ENCODE results near the gene RWDD1.

- no peak for TF ChIP-seq EZH2 (IDR thresholded peaks at IDR 0.05; ENCODE audit: borderline replicate concordance, low read length)
- TF ChIP-seq, protein P1, sequence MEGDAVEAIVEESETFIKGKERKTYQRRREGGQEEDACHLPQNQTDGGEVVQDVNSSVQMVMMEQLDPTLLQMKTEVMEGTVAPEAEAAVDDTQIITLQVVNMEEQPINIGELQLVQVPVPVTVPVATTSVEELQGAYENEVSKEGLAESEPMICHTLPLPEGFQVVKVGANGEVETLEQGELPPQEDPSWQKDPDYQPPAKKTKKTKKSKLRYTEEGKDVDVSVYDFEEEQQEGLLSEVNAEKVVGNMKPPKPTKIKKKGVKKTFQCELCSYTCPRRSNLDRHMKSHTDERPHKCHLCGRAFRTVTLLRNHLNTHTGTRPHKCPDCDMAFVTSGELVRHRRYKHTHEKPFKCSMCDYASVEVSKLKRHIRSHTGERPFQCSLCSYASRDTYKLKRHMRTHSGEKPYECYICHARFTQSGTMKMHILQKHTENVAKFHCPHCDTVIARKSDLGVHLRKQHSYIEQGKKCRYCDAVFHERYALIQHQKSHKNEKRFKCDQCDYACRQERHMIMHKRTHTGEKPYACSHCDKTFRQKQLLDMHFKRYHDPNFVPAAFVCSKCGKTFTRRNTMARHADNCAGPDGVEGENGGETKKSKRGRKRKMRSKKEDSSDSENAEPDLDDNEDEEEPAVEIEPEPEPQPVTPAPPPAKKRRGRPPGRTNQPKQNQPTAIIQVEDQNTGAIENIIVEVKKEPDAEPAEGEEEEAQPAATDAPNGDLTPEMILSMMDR (IDR thresholded peaks at IDR 0.05; ENCODE audit: low read length) = peak; percentile 73
These were observed 35.1 kb upstream of the RWDD1 start for GRCh38 chr6:116536216-116536621.
